ENCODE measurements around the gene SLC29A4.

The SLC29A4 gene

DNA sequence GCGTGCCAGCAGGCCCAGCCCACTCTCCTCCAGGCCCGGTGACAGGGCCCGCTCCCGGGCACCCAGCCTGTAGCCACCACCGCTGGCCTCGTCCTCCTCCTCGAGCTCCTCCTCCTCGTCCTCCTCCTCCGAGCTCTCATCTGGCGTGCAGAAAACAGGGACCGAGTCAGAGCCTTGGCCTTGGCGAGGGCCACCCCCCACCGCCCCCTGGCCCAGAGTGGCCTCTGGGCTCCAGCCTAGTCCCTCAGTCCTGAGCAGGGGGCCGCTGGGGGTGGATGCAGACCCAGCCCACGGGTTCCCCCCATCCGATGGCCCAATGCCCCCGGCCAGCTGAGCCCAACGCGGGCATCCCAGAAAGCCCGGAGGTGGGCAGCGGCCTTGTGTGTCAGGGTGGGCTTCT lies 62.9 kb downstream of the SLC29A4 start:
- in situ Hi-C loops (cut with MboI; ENCODE audit: low sequenced_read_pairs, unreplicated experiment), result no loop called here
- no peak for DNase-seq (ENCODE audit: low spot score)
- TF ChIP-seq, protein P1, sequence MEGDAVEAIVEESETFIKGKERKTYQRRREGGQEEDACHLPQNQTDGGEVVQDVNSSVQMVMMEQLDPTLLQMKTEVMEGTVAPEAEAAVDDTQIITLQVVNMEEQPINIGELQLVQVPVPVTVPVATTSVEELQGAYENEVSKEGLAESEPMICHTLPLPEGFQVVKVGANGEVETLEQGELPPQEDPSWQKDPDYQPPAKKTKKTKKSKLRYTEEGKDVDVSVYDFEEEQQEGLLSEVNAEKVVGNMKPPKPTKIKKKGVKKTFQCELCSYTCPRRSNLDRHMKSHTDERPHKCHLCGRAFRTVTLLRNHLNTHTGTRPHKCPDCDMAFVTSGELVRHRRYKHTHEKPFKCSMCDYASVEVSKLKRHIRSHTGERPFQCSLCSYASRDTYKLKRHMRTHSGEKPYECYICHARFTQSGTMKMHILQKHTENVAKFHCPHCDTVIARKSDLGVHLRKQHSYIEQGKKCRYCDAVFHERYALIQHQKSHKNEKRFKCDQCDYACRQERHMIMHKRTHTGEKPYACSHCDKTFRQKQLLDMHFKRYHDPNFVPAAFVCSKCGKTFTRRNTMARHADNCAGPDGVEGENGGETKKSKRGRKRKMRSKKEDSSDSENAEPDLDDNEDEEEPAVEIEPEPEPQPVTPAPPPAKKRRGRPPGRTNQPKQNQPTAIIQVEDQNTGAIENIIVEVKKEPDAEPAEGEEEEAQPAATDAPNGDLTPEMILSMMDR (IDR thresholded peaks at IDR 0.05; ENCODE audit: borderline replicate concordance, control extremely low read depth, extremely low read depth, insufficient read depth, missing control alignments), result no peak

DNA sequence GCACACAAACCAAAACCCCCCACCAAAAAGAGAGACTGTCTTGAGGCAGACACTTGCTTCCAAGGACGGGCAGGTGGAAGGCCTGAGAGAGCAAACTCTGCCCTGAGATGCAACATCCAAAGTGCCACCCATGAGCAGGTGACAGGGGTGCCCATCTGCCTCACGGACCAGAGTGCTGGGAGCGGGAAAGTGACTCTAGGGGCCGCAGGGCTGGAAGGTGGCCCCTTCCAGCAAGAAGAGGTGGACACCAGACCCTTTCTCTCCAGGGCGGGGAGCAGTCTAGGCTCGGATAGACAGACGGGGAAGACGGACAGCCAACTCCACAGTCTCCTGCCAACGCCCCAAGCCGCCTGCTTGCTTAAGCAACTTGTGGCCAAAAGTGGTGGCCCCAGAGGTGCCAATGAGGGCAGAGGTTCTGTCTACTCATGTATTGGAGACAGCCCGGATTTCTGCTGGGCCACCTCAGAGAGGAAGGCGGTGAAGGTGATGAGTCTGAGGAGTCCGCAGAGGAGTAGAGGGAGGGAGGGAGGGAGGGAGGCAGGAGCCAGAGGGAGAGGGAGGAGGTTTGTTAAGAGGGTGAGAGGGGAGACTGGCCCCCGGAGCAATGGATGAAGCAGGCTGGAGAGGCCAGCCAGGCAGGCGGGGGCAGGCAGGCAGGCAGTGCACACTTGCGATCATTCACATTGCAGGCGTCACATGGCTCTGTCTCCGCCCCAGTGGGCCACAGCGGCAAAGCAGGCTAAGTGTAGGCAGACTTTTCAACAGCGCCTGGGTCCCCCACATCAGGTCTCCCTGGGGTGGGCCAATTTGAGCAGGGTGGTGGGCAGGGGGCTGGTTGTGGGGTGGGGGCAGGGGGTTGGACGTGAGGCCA lies 65.6 kb downstream of the SLC29A4 start:
- TF ChIP-seq, protein P1 (IDR thresholded peaks at IDR 0.05; ENCODE audit: borderline replicate concordance, control extremely low read depth, extremely low read depth, insufficient read depth, missing control alignments), result no peak
- DNase-seq (ENCODE audit: low spot score), result no peak
- in situ Hi-C loops (cut with MboI; ENCODE audit: low sequenced_read_pairs, unreplicated experiment), result no loop called here

GRCh38 chr7:5349005-5349380 lies 66.2 kb downstream of the SLC29A4 start:
- in situ Hi-C loops (cut with MboI; ENCODE audit: low sequenced_read_pairs, unreplicated experiment), result no loop called here
- TF ChIP-seq, protein P1 (IDR thresholded peaks at IDR 0.05; ENCODE audit: borderline replicate concordance, control extremely low read depth, extremely low read depth, insufficient read depth, missing control alignments), result no peak
- DNase-seq (ENCODE audit: low spot score), result no peak

DNA sequence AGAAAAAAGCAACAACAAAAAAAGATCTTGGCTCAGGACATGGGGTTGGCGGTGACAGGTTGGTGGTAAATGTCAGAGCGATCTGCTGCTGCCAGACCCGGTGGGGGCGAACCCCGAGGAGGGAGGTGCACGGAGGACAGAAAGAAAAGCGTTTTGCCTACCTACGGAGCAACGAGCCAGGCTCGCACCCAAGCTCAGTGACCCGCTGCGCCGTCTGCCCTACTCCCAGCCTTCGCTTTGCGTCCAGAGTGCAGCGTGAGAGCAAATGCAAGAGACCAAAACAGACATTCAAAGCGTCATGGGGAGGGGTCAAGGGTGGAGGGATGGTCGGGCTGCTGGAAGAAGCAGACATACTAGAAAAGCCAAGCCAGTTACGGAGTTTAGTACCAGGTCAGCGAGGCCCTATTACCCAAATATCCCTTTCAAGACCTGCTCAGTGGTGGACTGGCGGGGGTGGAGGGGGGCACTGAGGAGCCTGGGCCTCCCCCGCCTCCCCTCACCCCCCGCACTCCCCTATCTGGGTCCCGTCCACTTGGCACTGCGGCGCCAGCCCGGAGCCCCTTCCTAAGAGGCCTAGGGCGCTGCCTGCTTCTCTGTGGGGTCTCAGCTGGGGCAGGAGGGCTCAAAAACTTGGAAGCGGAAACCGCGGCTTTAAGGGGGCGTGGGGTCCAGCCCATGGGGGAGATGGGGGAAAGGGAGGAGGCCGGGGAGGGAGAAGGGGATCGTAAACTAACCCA lies 66.9 kb downstream of the SLC29A4 start:
- in situ Hi-C loops (cut with MboI; ENCODE audit: low sequenced_read_pairs, unreplicated experiment), result no loop called here
- no peak for DNase-seq (ENCODE audit: low spot score)
- TF ChIP-seq, protein P1 (IDR thresholded peaks at IDR 0.05; ENCODE audit: borderline replicate concordance, control extremely low read depth, extremely low read depth, insufficient read depth, missing control alignments), result no peak

DNA sequence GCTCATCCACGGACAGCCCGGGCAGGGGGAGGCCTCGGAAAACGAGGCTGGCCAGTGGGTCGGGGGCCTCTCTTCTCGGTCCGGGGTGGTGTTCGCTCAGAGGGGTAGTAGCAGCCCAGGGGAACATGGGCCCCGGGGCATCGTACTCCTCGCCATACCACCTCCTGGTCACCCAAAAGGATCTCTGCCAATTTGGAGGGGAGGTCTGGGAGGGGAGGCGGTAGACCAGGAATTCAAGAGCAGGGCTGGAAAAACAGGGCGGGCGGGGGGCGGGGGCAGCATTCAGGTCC lies 67.4 kb downstream of the SLC29A4 start:
- TF ChIP-seq, protein P1 (IDR thresholded peaks at IDR 0.05; ENCODE audit: borderline replicate concordance, control extremely low read depth, extremely low read depth, insufficient read depth, missing control alignments), result no peak
- in situ Hi-C loops (cut with MboI; ENCODE audit: low sequenced_read_pairs, unreplicated experiment), result no loop called here
- no peak for DNase-seq (ENCODE audit: low spot score)

DNA sequence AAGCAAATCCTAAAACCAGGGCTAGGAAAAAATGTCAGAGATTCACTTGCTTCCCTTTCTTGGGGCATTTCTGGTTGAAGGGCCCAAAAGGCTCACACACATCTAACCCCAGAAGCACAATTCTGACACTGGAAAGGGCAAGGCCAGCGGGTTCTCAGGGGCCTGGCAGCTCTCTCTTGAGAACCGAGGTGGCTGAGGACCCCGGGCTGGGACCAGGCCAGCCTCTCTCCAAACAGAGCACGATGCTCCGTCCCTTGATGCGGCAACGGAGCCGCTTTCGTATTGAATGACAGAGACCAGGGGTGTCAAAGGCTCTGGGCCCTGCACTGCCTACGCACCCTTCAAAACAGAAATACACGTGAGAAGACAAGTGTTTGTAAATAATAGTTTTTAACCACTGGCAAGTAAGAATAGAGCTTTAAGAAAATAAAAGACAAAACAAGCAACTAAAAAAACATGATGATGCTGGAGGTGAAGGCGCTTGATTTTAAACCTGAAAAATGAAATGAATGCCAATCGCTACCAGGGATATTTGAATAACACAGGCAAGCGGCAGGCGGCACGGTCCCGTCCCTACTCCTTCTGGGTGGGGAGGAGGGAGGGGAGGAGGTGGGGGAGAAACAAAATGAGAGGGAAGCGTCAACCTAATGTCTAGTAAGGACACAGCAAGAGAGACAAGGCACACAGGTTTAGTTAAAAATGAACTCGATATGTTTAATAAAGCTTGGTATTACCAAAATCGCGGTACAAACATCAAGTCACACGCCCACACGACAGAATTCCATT lies 68.0 kb downstream of the SLC29A4 start:
- in situ Hi-C loops (cut with MboI; ENCODE audit: low sequenced_read_pairs, unreplicated experiment), result no loop called here

More for the DNA sequence above, 68.0 kb downstream of the SLC29A4 start:
- TF ChIP-seq, protein P1 (IDR thresholded peaks at IDR 0.05; ENCODE audit: borderline replicate concordance, control extremely low read depth, extremely low read depth, insufficient read depth, missing control alignments), result no peak
- DNase-seq (ENCODE audit: low spot score), result no peak
